Ramos (cell line): ENCODE measurements around the gene METTL13.

ENCODE experiments used
- in situ Hi-C: fragments of 300-500 bp; cut with MboI; formaldehyde crosslinking; loops from one replicate; pipeline ENCODE4 v1.14.3; 2022; ENCODE audit warnings: low sequenced_read_pairs; ENCODE audit not compliant: unreplicated experiment

The METTL13 gene

DNA sequence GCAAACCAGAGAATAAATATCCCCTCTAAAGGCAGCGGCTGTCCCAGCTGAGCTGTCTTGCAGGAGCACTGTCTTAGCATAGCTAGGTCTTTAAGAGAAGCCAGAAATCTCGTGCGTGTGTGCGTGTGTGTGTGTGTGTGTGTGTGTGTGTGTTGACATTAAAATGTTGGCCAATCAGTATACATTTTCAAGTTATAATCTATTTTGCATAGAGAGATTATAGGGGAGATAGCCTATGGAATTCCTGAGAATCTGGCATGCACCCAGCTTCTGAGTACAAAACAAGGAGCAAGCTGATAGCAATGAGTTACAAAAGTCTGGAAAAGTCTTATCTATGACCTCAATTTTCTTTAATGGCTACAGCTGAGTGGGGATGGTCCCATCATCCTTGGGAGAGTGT, 17.7 kb downstream of the METTL13 start:
- in situ Hi-C loops, result loop anchor here (25.0 kb wide), 1 partner anchor 588 kb away; no protein-coding TSS in a partner anchor

DNA sequence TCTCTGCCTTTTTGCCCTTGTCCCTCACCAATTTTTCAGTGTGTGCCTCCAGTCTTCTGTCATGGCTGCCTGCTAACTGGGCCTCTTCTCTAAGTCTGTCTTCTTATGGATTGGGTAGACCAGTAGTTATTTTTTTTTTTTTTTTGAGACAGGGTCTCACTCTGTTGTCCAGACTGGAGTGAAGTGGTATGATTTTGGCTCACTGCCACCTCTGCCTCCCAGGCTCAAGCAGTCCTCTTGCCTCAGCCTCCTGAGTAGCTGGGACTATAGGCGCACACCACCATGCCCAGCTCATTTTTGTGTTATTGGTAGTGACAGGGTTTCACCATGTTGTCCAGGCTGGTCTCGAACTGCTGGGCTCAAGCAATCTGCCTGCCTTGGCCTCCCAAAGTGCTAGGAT, 18.2 kb downstream of the METTL13 start:
- in situ Hi-C loops, result loop anchor here (25.0 kb wide), 1 partner anchor 588 kb away; no protein-coding TSS in a partner anchor

DNA sequence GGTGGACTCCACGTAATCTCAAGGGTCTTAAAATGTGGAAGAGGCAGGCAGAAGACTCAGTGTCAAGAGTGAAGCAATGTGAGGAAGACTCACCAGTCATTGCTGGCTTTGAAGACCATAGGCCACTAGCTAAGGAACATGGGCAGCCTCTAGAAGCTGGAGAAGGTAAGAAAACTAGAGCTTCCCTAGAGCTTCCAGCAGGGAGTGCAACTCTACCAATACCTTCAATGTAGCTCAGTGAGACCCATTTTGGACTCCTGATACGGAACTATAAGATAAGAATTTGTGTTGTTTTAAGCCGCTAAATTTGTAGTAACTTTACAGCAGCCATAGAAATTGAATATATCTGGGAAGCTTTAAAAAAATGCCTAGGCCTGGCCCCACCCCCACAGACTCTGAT, 18.9 kb downstream of the METTL13 start:
- in situ Hi-C loops, result no loop called here

DNA sequence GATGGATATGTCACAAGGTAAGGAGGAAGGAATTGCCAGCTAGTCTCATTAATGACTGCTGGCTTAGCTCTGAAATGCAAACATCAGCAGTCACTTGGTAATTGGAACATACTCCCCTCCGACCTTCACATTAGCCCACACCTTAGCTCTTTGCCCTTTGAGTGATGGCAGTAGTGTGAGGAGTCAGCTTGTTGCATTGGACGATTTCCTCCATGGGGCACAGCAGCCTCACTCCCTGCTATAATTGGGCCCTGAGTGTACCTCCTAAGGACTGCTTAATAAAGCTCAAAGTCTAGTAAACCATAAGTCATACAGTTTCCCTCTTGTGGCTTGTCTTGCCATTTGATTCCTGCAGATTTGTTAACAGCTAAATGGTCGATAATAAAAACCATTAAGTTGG, 19.4 kb downstream of the METTL13 start:
- in situ Hi-C loops, result no loop called here

DNA sequence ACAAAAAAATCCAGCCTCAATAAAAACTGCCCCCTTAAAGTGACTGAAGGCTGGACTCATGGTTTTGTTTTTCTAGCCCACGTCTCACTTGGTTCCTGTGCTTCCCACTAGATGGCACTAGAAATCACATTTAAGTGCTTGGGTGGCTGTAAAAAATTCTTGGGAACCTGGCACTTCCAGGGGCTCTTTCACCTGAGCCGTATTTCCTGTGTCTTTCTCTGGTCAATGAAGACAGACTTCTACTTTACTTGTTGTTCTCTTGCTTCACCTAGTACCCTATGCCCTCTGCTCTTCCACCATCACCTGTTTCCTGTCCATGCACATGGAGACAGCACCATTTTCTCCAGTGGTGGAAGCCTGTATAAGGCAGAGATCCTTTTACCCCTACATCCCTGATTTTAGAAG, 20.0 kb downstream of the METTL13 start:
- in situ Hi-C loops, result no loop called here

DNA sequence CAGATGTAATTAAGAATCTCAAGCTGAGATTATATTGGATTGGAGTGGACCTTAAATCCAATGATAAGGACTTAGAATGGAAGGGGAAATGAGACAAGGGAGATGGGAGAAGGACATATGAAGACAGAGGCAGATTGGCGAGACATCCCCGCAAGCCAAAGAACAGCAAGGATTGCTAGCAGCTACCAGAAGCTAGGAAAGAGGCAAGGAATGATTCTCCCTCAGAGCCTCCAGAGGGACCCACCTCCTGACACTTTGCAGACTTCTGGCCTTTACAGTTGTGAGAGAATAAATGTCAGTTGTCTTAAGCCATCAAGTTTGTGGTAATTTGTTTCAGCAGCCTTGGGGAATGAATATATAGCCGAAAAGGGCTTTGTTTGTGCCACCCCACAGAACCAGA, 20.7 kb downstream of the METTL13 start:
- in situ Hi-C loops, result no loop called here

DNA sequence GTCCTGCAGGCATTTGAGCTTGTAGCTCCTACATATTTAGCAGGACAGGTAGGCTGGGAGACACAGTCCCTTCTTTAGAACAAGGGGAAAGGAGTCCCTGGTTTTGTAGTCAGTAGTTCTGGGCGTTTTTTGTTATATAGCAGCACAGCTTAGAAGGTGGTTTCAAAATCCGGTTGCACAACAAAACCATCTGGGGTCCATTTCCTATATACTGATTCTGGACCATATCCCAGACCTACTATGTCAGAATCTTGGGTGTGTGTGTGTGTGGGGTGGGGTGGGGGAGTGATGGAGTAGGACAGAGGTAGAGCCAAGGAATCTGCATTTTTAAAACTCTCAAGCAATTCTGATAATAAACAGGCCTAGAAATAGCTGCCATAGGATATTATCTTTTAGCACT, 21.6 kb downstream of the METTL13 start:
- in situ Hi-C loops, result no loop called here

DNA sequence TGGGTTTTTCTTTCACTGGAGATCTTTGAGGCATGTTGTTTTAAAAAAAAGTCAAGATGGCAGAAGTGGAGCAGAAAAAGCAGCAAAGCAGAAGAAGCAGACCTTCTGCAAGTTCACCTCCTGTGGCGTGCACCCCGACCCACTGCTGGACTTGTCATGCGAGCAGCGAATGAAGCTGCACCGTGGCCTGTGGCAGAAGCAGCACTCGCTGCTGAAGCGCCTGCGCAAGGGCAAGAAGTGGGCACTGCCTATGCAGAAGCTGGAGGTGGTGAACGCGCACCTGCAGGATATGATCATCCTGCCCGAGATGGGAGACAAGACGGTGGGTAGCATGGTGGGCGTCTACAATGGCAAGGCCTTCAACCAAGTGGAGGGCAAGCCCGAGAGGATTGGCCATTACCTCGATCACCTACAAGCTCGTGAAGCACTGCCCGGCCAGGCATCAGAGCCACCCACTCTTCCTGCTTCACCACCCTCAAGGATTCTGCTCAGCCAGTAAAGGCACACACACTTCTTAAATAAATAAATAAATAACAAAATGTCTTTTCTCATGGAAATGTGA, 22.1 kb downstream of the METTL13 start:
- in situ Hi-C loops, result no loop called here

DNA sequence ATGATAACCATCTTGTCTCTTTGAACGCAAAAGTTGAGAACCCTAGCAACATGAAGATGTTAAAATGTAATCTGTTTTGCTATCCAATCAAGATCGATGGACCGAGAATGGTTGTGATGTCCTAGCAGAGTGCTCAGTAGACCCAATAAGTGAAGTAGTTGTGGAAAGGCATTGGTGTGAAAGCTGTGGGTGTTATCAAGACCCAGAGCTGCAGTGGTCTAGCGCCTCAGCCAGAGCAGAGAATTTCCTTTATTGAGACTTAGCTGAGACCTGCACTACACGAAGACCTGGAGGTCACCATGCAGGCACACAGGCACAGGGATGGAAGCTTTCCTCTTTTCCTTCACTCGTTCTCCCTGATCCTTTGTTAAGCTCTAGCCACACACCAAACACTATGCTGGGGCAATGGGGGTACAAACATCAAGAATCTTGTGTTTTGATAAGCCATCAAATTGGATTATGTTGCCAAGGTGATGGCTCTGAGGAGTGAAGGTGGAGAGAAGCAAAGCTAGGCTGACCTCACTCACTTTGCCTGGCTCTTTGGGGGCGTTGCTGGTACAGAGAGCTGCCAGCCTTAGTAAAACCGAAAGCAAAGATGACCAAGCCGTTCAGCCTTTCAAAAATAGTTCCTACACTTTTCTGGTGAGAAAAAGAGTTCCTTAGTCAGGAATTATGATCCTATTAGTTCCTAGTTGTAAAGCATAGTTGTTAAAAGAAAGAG, 24.1 kb downstream of the METTL13 start:
- in situ Hi-C loops, result no loop called here

DNA sequence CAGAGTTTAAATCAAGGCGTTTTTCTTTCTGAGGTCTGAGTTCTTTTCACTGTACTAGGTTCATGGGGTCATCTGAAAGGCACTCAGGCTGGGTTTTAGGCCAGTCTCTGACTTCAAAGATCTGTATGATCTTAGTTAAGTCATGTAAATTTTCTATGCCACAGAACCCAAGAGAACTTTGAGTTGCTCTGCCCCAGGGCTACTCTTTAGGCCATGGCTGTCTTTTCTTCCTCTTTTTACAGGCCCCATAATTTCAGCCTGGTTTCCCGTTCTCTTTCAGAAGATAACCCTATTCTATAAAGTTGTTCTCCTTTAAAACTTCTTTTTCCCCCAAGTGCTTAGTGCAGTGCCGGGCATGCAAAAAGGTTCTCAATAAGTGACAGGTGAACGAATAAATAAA, 26.1 kb downstream of the METTL13 start:
- in situ Hi-C loops, result no loop called here

DNA sequence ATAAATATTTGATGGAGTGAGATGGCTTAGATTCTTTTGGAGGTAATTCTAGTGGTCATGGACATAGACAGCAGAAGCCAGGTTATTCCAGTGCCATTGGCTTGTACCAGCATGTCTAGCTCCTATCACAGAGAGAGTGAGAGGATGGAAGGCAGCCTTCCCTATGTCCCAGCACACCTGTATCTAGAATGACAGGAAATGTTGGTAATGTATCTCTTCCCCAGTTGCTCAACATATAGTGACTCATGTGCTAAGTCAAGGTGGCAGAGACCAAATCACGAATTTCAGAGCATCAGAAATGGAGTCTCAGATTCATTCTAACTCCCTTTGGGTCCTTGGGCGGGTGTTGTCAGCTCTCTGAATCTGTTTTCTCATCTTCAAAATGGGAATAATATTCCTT, 28.4 kb downstream of the METTL13 start:
- in situ Hi-C loops, result no loop called here

DNA sequence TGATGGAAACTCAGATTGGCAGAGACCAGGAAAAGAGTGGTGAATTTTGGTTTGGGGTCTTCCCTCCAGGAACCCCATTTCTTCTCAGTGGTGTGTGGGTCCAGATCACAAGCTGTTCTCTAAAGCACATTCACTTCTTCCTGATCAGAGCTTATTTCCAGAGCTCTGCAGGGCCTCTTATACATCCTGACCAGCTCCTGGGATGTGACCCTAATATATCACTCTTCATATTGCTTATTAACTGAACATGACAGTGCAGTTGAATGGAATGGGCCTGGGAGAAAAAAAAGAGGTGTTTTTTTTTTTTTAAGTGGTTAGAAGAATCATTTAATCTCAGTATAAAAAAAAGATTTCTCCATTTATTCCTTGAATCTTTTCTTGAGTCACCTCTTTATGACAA, 30.2 kb downstream of the METTL13 start:
- in situ Hi-C loops, result no loop called here

DNA sequence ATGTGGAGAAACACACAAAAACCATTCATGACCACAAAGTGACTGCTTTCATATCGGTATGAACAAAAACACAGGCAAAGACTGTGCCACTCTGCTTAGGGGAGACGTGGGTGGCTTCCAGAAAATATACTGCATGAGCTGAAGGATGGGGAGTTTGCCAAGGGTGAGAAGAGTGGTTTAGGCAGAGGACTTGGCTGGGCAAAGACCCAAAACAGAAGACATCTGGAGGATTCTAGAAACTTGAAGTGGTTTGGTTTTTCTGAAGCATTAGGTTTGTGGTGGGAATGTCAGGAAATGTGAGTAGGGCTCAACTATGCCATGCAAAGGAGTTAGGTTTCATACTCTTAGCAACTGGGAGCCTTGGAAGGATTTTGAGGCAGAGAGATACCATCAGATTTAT, 33.2 kb downstream of the METTL13 start:
- in situ Hi-C loops, result no loop called here

DNA sequence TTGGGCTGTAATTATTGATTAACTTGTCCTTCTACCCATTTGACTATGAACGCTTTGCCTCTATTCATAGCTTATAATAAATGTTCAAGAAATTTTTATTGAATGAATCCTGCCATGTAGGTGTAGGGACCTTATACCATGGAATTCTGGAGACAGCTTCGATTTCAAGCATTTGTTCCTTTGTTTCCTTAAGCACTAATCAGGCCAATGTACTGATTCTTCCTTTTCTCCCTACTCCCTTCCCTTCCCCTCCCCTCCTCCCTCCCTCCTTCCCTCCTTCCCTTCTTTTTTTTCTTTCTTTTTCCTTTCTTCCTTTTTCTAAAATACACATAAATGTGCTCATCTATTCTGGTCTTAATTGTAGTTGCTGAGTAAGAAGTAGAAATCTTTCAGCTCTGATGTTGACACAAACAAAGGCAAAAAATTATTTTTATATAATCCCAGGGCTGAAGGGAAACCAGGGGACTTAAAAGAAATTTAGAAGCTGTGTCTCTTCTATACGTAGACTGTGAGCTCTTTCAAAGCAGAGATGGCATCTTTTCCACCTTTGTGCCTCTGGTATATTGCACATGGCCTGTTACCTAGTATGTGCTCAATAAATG, 34.9 kb downstream of the METTL13 start:
- in situ Hi-C loops, result no loop called here

DNA sequence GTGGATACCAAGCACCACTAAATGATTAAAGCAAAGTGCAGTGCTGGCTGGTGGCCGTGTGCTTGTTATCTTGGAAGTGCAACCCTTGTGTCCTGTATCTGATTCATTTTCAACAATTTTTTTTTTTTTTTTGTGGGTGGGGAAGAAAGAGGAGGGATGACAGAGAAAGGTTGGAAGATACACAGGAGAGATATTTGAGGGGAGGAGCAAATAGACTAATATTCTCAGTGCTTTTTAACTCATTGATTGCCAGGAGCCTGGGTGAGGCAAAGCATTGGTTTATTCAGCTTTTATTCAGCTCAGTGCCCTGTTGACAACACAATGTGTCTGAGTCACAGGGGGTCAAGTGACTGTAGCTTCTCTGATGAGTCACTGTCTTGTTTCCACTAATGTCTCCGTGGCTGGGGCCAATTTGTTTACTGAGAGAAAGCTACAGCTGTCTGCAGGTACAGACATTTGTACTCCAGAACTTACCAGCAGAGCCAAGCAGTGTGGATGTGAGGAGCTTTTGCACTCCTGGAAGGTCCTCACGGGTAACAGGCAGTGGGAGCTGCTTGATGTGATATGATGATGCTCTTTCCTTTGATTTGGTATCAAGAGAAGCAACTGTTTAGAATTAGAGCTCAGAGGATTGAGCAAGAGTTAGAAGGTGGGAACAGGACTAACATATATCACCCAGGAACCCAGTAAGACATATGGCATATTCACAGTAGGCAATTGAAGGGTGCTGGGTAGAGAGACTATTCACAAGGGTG, 36.2 kb downstream of the METTL13 start:
- in situ Hi-C loops, result no loop called here

DNA sequence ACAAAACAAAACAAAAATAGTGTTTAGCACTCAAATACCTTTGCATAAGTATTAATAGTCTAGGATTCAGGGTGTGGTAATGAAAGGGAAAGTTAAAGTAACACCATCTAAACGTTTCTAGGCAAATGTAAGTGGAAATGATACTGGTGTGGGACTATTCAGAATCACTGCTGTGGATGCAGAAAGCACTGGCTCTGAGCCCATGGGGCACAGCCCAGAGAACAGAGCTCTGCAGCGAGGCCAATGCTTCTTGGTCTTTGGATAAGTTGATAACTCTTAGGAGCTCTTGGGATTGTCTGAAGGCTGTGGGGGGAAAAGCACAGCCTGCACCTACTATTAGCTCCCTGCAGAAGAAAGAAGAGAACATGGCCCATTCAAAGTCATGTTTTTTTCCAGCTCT, 38.5 kb downstream of the METTL13 start:
- in situ Hi-C loops, result no loop called here

DNA sequence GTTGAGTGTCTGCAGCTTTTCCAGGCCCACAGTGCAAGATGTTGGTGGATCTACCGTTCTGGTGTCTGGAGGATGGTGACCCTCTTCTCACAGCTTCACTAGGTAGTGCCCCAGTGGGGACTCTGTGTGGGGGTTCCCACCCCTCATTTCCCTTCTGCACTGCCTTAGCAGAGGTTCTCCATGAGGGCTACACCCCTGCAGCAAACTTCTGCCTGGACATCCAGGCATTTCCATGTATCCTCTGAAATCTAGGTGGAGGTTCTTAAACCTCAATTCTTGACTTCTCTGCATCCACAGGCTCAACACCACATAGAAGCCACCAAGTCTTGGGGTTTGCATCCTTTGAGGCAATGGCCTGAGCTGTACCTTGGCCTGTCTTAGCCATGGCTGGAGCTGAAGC, 45.5 kb downstream of the METTL13 start:
- in situ Hi-C loops, result no loop called here

DNA sequence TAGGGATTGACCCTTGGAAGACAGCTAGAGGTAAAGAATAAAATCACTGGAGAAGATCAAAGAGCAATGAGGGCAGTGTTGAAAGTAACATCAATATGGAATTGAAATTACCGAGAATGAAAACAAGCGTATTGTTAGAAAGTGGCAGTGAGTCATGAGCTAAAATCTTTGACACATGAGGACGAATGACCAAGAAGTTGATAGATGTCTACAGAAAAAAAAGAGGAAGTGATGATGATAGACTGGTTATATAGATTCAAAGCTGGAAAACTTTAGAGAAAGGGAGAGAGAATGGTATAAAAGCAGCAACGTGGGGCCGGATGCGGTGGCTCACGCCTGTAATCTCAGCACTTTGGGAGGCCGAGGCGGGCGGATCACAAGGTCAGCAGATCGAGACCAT, 47.3 kb downstream of the METTL13 start:
- in situ Hi-C loops, result no loop called here

DNA sequence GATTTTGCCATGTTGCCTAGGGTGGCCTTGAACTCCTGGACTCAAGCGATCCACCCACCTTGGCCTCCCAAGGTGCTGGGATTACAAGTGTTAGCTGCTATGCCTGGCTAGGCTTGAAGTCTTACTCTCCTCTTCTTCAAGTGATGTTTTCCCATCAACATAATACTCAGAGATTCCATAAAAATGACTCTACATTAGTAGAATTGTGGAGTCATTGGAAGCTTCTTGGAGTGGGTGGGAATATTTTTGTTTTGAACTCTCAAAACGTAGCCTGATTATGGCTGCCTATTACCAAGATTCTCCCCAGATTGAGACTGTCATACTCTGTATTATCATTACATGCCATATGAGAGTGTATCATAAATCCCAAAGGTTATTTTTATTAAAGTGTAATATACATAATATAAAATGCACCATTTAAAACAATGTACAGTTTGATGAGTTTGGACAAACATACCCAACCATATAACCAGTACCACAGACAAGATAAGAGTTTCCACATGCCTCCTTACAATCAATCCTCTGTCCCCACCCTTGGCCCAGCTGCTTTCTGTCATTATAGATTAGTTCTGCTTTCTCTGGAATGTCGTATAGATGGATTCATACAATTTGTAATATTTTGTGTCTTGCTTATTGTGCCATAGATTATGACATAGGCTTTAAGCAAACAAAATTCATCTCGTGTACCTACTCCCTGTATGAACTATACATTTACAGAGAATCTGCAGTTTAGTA, 51.8 kb downstream of the METTL13 start:
- in situ Hi-C loops, result no loop called here

DNA sequence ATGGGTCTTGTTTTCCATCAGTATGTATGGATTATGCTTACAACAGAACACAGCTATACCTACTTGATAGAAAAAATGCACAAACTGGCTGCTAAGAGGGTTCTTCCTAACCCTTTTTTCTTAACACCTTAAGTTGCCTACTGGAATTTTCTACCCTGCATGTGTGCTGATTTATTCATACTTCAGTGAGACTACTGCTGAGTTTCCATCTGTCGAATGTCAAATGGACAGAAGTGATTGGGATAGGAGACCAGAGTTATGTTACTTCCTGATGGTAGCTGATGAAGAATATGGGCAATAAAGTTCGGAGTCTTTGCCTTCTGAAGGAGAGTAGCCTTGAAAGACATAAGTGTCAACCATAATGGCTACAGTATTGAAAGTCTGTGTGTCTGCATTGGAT, 53.4 kb downstream of the METTL13 start:
- in situ Hi-C loops, result no loop called here
